Transverse colon (tissue), 4 donors: Measurements from ENCODE around the gene MRGPRX1. TPM values are rescaled to one million over a fixed set of nuclear protein-coding genes. Genes with fewer than 3 reads are reported as not detected.

Experiments used
- DNase-seq: peaks from one replicate; pipeline ENCODE4 v3.0.0-alpha.2; 2019
- H3K27ac ChIP-seq, 4 donors: fragments of 200-600 bp; sonication (generic); 2 replicates each; pipeline ENCODE4 v1.5.1; 2016 to 2018; ENCODE audit warnings: inconsistent platforms in 4 of 4
- H3K27me3 ChIP-seq: fragments of 200-600 bp; sonication (generic); 2 replicates; pipeline ENCODE4 v1.5.1; 2017; ENCODE audit warnings: inconsistent platforms
- H3K36me3 ChIP-seq, 4 donors: fragments of 200-600 bp; sonication (generic); 2 replicates each; pipeline ENCODE4 v1.5.1; 2017 to 2019; ENCODE audit warnings: inconsistent platforms in 4 of 4
- H3K4me1 ChIP-seq, 4 donors: fragments of 200-600 bp; sonication (generic); 2 replicates each; pipeline ENCODE4 v1.5.1; 2017 to 2020; ENCODE audit warnings: inconsistent platforms in 4 of 4
- H3K4me3 ChIP-seq, 4 donors: fragments of 200-600 bp; sonication (generic); 1 replicate in 1 of 4; 2 replicates in 3 of 4; pipeline versions ENCODE4 v1.5.1 to v1.6.1; 2017 to 2019; ENCODE audit warnings: inconsistent platforms in 4 of 4
- H3K9me3 ChIP-seq, 2 donors: fragments of 200-600 bp; sonication (generic); 2 replicates each; pipeline ENCODE4 v1.5.1; 2017 to 2019; ENCODE audit warnings: inconsistent platforms in 2 of 2
- CTCF ChIP-seq, 5 experiments: fragments of 200-600 bp in 3 of 5; fragments of 450-650 bp in 2 of 5; sonication (generic) in 3 of 5; IDR thresholded peaks; 1 replicate in 2 of 5; 2 replicates in 3 of 5; pipeline ENCODE4 v1.5.1; 2016 to 2017; ENCODE audit warnings: antibody characterized with exemption in 5 of 5, inconsistent platforms in 3 of 5, mild to moderate bottlenecking in 2 of 5, moderate library complexity in 1 of 5
- EP300 ChIP-seq: sonication (generic); formaldehyde crosslinking; IDR thresholded peaks from one replicate; pipeline ENCODE4 v1.6.1; 2017; ENCODE audit warnings: antibody characterized with exemption, low read depth
- POLR2A ChIP-seq: fragments of 450-650 bp; IDR thresholded peaks from one replicate; pipeline ENCODE4 v1.6.1; 2016; ENCODE audit warnings: antibody characterized with exemption, mild to moderate bottlenecking, moderate library complexity
- POLR2AphosphoS5 ChIP-seq, 3 donors: sonication (generic); formaldehyde crosslinking; IDR thresholded peaks; one replicate each; pipeline ENCODE4 v1.6.1; 2016; ENCODE audit warnings: antibody characterized with exemption in 3 of 3
- WGBS, 2 donors: methylation state at CpG; one replicate each; pipeline ENCODE4 v1.1.5; 2018; ENCODE audit warnings: low coverage in 1 of 2; 5-methylcytosine and 5-hydroxymethylcytosine counted together
- in situ Hi-C, 4 donors: fragments of 200-750 bp; cut with MboI; loops; one replicate each; pipeline versions ENCODE4 v1.15.0 to v1.15.1; 2017; ENCODE audit warnings: low sequenced_read_pairs in 3 of 4, low pct_ligation_motif_present in 1 of 4, low pct_unique_long_range_greater_than_20kb in 1 of 4
- intact Hi-C: fragments of 100-400 bp; cut with DNase I; formaldehyde crosslinking; loops from one replicate; pipeline ENCODE4 v1.15.1; 2023; ENCODE audit warnings: low total_unique reads
- total RNA-seq, 4 donors: library from RNA; depleted of rRNA; stranded (reverse); fragments of >200 nt; gene quantifications; one replicate each; pipeline ENCODE4 v1.1.0, GENCODE V29; 2016

Gene MRGPRX1
- not detected for total RNA-seq

- Histone ChIP-seq H3K4me3 (no peak within 1 kb of the TSS), H3K27me3 (no peaks in the 10 kb centered on the region), H3K9me3 (no peaks in the 10 kb centered on the region), H3K36me3 (no peaks in the 10 kb centered on the region), H3K27ac (no peak within 1 kb of the TSS), H3K4me1 (no peaks in the 10 kb centered on the region)
- intact Hi-C loops: no loop called here
- TF ChIP-seq POLR2A (no peak), POLR2AphosphoS5 (IDR thresholded peaks at IDR 0.05) (no peak), CTCF (IDR thresholded peaks at IDR 0.05) (no peak)
- DNase-seq: no peak
- WGBS, 2 donors: 69 to 100% methylated on average over 1 to 2 of the region's 2 CpGs
- in situ Hi-C loops: no loop called here
Measured at GRCh38 chr11:18939314-18939713, at the start of gene MRGPRX1. Gene MRGPRX1 (minus strand): TSS chr11:18939414. CDS start chr11:18934784, 4,630 bp downstream.

GRCh38 chr11:18987454-18988231 lies 48.4 kb upstream of the MRGPRX1 start:
- in situ Hi-C loops: loop anchor here in 1 of 4 donors (25.0 kb wide), 1 partner anchor 100 kb away; no protein-coding TSS in a partner anchor
- no peak for DNase-seq
- no peaks in the 10 kb centered on the region for H3K9me3 ChIP-seq
- H3K4me1 ChIP-seq: no peaks in the 10 kb centered on the region
- 80 to 89% methylated on average over 7 to 9 of the region's 9 CpGs for whole genome bisulfite sequencing, 2 donors
- no peak overlapping the region for H3K27ac ChIP-seq
- H3K27me3 ChIP-seq: no peaks in the 10 kb centered on the region
- H3K36me3 ChIP-seq: no peaks in the 10 kb centered on the region
- TF ChIP-seq POLR2A (no peak), POLR2AphosphoS5 (IDR thresholded peaks at IDR 0.05) (no peak), EP300 (no peak), CTCF (IDR thresholded peaks at IDR 0.05) (no peak)
- intact Hi-C loops: no loop called here
- no peak overlapping the region for H3K4me3 ChIP-seq

- Histone ChIP-seq H3K36me3 (no peaks in the 10 kb centered on the region), H3K27ac (no peak overlapping the region), H3K4me1 (no peaks in the 10 kb centered on the region), H3K4me3 (no peak overlapping the region), H3K27me3 (no peaks in the 10 kb centered on the region), H3K9me3 (no peaks in the 10 kb centered on the region)
- in situ Hi-C loops: loop anchor here in 1 of 4 donors (25.0 kb wide), 1 partner anchor 101 kb away; no protein-coding TSS in a partner anchor
- no peak for DNase-seq
- no peak for TF ChIP-seq EP300
- no peak for TF ChIP-seq POLR2AphosphoS5 (IDR thresholded peaks at IDR 0.05)
- TF ChIP-seq POLR2A: no peak
- TF ChIP-seq CTCF (IDR thresholded peaks at IDR 0.05): no peak
- WGBS, 2 donors: 34 to 47% methylated on average over 2 to 3 of the region's 3 CpGs
- intact Hi-C loops: no loop called here
Measured at GRCh38 chr11:18986744-18987143, 47.5 kb upstream of the MRGPRX1 start.

GRCh38 chr11:18981897-18982296 lies 42.7 kb upstream of the MRGPRX1 start:
- in situ Hi-C loops: loop anchor here in 1 of 4 donors (25.0 kb wide), 1 partner anchor 105 kb away; no protein-coding TSS in a partner anchor
- Histone ChIP-seq H3K9me3 (no peaks in the 10 kb centered on the region), H3K4me3 (no peak overlapping the region), H3K4me1 (no peaks in the 10 kb centered on the region), H3K27me3 (no peaks in the 10 kb centered on the region), H3K36me3 (no peaks in the 10 kb centered on the region), H3K27ac (no peak overlapping the region)
- 71 to 79% methylated on average over 4 of the region's 4 CpGs for WGBS, 2 donors
- intact Hi-C loops: no loop called here
- DNase-seq: no peak
- no peak for TF ChIP-seq EP300
